ENCODE results near the gene LIPT2.
"Not testable (repeated sequence)": the region's sequence is repeated elsewhere in the genome, so short reads cannot be mapped to it uniquely, and the experiment has no call there.

LIPT2 gene

GRCh38 chr11:74492974-74493790, at the start of gene LIPT2:
LIPT2 (minus strand) TSS chr11:74493724; CDS start chr11:74493703, 21 bp downstream.
- peak; percentile 94 to 98 for DNase-seq

GRCh38 chr11:74541466-74541865, 47.9 kb upstream of the LIPT2 start:
- no peak for DNase-seq

DNA sequence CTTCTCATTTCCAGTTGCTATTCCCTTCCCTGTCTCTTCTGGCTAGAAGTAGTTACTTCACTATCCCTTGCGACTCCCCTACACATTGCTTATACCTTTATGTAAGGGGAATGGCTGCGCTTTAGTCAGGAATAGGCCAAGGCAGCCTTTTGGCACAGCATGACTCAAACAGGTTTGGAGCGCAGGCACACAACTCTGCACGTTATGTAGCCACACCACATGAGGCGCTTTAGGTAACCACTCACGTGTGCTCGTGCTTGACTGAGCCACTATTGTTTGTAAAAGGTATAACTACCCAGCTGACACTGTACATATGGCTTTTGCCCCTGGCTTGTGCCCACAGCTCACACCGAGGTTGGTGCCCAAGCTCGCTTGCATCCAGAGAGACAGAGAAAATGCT, 46.7 kb upstream of the LIPT2 start:
- no peak for DNase-seq

DNA sequence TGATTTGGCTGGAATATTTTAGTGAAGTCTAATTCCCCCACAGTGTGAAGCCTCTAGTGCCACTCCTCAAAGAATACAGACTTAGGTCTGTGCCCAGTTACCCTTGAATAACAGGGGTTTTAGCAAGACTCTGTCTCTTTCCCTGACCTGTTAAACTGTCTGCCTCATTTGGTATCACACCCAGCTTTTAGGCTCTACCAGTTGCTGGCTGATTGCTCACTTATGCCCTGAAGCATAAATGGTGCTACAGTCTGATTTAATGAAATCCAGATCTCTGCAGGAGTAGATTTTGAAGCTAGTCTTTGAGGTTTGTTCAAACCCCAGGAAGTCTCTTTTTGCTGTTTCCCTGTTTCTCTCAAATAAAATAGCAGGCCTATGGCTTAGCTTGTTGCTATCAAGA, 45.2 kb upstream of the LIPT2 start:
- DNase-seq: no peak

DNA sequence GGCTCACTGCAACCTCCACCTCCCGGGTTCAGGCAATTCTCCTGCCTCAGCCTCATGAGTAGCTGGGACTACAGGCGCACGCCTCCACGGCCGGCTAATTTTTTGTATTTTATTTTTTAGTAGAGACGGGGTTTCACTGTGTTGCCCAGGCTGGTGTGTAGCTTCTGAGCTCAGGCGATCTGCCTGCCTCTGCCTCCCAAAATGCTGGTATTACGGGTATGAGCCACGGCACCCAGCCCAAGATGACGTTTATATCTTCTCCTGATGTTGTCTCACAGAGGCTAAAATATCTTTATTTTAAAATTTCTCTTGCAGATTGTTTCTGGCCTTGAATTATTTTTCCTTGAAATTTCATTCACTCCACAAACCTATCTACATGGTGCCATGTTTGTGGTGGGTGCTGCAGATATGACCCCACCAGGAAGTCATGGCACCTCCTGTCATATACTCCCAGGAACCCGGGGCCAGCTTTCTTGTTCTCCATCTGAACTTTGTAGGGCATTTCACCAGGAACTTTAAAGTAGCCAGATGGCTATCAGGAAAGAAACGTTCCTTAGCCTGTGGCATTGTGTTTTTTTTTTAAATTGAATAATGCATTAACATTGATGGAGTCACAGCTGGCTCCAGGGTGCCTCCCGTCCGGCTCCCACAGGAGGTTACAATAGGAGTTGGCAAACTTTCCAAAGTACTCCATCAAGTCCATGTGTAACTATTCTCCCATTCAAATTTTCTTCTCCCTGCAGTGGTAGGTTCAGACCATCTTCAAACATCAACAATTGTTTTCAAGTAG, 42.0 kb upstream of the LIPT2 start:
- DNase-seq: no peak

DNA sequence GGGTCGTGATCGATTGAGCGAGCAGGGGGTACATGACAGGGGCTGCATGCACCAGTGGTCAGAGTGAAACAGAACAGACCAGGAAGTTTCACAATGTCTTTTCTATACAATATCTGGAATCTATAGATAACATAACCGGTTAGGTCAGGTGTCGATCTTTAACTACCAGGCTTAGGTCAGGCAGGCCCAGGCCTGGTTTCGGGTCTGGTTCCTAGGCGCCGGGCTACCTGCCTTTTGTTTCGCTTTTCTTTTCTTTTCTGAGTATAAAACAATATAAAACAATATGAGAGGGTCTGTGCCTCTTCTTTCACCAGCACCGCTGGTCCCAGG, 41.4 kb upstream of the LIPT2 start:
- DNase-seq: not testable (repeated sequence)

- no peak for DNase-seq
Measured at GRCh38 chr11:74534216-74534945, 40.9 kb upstream of the LIPT2 start.

DNA sequence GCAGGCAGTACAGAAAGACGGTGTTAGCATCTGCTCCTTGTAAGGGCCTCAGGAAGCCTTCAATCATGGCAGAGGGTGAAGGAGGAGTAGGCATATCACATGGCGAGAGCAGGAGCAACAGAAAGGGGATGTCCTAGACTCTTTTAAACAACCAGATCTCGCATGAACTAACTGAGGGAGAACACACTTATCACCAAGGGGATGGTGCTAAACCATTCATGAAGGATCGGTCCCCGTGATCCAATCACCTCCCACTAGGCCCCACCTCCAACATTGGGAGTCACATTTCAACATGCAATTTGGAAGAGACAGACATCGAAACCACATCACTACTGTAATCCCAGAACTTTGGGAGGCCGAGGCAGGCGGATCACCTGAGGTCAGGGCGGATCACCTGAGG, 39.9 kb upstream of the LIPT2 start:
- DNase-seq: no peak

DNA sequence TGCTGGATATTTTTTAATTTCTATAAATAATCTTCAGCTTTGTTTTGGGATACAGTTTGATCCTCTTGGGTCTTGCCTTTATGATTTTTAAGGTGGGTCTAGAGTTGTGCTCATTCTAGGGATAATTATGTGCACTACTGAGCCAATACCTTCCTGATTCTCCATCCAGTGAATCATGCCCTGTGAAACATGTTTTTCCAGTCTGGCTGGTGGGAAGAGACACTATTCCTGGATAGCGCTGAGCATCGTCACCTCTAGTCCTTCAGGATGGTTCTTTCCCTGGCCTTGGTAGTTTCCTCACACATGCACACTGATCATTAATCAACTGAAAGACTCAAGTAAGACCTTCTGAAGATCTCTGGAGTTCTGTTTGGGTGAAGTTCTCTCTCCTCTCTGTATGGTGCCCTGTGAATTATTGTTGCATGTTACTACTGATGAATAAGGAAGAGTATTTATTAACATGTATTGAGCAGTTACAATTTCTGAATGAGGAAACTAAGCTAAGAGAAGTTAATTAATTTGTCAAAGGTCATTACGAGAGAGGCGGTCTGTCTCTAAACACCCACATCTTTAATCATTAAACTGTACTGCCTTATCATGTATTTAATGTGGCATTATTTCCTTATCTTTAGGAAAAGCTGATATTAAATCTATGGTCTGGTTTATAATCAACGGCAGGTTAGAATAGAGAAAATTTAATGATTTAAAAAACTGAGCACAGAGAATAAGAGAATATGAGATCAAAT, 39.1 kb upstream of the LIPT2 start:
- DNase-seq: no peak

DNA sequence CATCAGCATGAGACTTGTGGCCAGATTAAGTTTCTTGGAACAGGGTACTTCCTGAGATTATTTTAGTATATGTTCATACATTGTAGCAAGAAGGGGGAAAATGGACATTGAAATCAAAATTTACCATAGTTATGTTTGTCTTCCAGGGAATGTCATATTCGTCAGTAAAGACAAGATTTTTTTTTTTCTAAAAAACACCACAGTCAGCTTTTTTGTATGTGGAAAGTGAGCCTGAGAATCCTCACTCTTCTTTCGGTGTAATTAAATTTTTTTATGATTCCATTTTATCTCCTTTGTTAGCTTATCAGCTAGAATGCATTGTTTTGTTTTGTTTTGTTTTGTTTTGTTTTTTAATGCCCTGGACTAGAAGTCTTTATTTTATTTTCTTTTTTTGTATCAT, 31.5 kb upstream of the LIPT2 start:
- DNase-seq: no peak

- no peak for DNase-seq
Measured at GRCh38 chr11:74524501-74524900, 31.0 kb upstream of the LIPT2 start.

GRCh38 chr11:74522776-74523175, 29.3 kb upstream of the LIPT2 start:
- no peak for DNase-seq

- no peak for DNase-seq
Measured at GRCh38 chr11:74521666-74522252, 28.2 kb upstream of the LIPT2 start.

- no peak for DNase-seq
Measured at GRCh38 chr11:74520927-74521665, 27.6 kb upstream of the LIPT2 start.

- no peak for DNase-seq
Measured at GRCh38 chr11:74520316-74520715, 26.8 kb upstream of the LIPT2 start.

GRCh38 chr11:74519710-74520109, 26.2 kb upstream of the LIPT2 start:
- no peak for DNase-seq

DNA sequence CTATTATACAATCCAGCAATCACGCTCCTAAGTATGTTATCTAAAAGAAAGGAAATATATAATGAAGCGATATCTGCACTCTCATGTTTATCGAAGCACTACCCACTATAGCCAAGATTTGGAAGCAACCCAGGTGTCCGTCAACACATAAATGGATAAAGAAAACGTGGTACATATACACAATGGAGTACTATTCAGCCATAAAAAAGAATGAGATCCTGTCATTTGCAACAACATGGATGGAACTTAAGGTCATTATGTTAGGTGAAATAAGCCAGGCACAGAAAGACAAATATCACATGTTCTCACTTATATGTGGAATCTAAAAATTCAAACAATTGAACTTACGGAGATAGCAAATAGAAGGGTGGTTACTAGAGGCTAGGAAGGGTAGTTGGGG, 24.1 kb upstream of the LIPT2 start:
- DNase-seq: not testable (repeated sequence)

DNA sequence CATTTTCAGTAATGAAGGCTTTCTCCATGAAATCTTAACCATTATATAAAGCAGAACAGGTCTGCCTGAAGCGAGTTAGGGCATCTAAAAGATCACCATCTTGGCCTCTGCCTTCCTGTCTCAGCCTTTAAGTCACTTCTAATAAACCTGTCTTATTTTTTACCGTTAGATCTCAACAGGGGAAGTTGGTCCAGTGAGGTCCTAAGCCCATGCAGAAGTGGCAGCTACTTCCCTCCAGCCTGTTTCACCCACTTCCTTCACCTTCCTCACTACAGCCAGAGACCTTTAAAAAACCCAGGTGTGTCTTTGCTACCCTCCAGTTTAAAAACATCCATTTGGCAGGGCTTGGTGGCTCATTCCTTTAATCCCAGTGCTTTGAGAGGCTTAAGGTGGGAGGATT, 14.1 kb upstream of the LIPT2 start:
- no peak for DNase-seq

- DNase-seq: no peak
Measured at GRCh38 chr11:74506823-74507222, 13.3 kb upstream of the LIPT2 start.

DNA sequence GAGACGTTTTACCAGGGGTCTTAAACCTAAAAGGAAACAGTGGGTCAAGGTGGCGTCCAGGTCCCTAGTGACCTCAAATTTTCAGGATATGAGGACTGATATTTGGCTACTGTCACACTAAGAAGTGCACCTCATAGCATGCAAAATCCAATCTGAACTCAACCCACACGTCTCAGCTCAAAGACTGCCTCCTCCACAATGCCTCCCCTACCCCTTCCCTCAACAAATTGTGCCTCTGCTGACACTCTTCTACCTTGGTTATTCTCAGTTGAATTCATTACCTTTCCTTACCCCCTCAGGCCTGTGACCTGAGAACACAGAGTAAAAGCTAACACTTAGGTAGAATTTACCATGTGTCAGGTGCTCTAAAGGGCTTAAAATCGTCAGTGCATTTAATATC, 12.4 kb upstream of the LIPT2 start:
- DNase-seq: no peak

DNA sequence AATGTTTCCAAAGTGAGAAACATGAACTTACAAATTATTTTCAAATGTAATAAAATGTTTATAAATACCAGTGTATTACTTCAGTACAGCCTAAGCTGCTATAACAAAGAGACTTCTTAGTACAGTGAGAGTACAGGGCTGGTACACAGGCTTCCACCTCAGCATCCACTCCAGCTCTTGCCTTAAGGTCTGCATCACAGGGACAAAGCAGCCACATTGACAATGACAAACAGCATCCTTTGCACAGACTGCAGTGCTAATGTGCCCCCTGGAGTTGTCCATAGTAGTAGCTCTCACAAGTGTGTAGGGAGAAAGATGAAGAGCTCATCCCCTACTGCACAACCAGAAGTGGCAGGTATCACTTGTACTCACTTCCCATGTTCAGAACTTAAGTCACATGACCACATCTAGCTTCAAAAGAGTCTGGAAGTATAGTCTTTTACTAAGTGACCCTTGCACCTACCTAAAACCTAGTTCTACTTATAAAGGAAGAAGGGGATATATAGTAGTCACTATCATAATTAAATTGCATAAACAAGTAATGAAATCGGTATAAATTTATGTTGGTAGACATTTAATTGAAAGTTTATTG, 10.7 kb upstream of the LIPT2 start:
- no peak for DNase-seq
